BJ (cell line): Measurements from ENCODE around the gene ANO9. TPM values are rescaled to one million over a fixed set of nuclear protein-coding genes. Genes with fewer than 3 reads are reported as not detected.

Source experiments
- CTCF ChIA-PET: fragments of 350-600 bp; formaldehyde crosslinking; extraction: SDS; loops from one replicate; lab custom pipeline; 2021; ENCODE audit warnings: antibody characterized with exemption, inconsistent platforms; lab: Yijun Ruan, JAX
- POLR2A ChIA-PET: fragments of 300-600 bp; sonication (Branson Sonifier 250); formaldehyde crosslinking; extraction: SDS; loops from one replicate; lab custom pipeline; 2021; ENCODE audit warnings: antibody characterized with exemption; lab: Charles Lee
- DNase-seq: peaks from one replicate; pipeline ENCODE4 v3.0.0-alpha.2; 2011; ENCODE audit warnings: low read depth
- H3K27me3 ChIP-seq: 2 replicates; pipeline ENCODE4 v1.6.0; 2011; ENCODE audit warnings: low read length; ENCODE audit not compliant: control insufficient read depth, insufficient read depth
- H3K36me3 ChIP-seq: 2 replicates; pipeline ENCODE4 v1.5.1; 2011; ENCODE audit warnings: low read length; ENCODE audit not compliant: control insufficient read depth, insufficient read depth
- H3K4me3 ChIP-seq: 2 replicates; pipeline ENCODE4 v1.5.1; 2011; ENCODE audit warnings: low read depth, mild to moderate bottlenecking, control low read depth, low read length
- CTCF ChIP-seq: IDR thresholded peaks from 2 replicates; pipeline ENCODE4 v1.5.1; 2011; ENCODE audit warnings: low read depth, mild to moderate bottlenecking, control low read depth, inconsistent platforms, low read length, moderate library complexity; ENCODE audit not compliant: insufficient read depth
- polyA plus RNA-seq: library from polyadenylated mRNA; depleted of rRNA; stranded (reverse); fragments of >200 nt; gene quantifications from 2 replicates; pipeline ENCODE4 v1.2.3, GENCODE V29; 2011

ANO9 gene
- polyA plus RNA-seq, 1 experiment: not detected

- DNase-seq: no peak
- H3K27me3 ChIP-seq: no peaks in the 10 kb centered on the region
- H3K4me3 ChIP-seq: no peak overlapping the region
- POLR2A ChIA-PET: no interaction called here
- CTCF ChIA-PET: no interaction called here
- no peak for TF ChIP-seq CTCF
- peaks cover 2% of the 10 kb centered on the region for H3K36me3 ChIP-seq
Measured at GRCh38 chr11:484616-485015, 42.8 kb upstream of the ANO9 start.

GRCh38 chr11:479311-479710 lies 37.5 kb upstream of the ANO9 start:
- no peak for DNase-seq
- peaks cover 2% of the 10 kb centered on the region; the same call in 1 of the 2 replicates for H3K36me3 ChIP-seq

GRCh38 chr11:477052-477715 lies 35.4 kb upstream of the ANO9 start:
- POLR2A ChIA-PET: no interaction called here
- no peak for TF ChIP-seq CTCF
- DNase-seq: no peak
- no peak overlapping the region for H3K4me3 ChIP-seq
- H3K36me3 ChIP-seq: peaks cover 2% of the 10 kb centered on the region
- no peaks in the 10 kb centered on the region for H3K27me3 ChIP-seq
- CTCF ChIA-PET: no interaction called here

More at GRCh38 chr11:479311-479710, 37.5 kb upstream of the ANO9 start:
- TF ChIP-seq CTCF: no peak
- H3K27me3 ChIP-seq: no peaks in the 10 kb centered on the region
- ChIA-PET POLR2A (no interaction called here), CTCF (interaction anchor here (0.9 to 2.3 kb wide), 2 partner anchors 10 to 24 kb away, joined by 3 to 6 read pairs; no protein-coding TSS in a partner anchor)
- no peak overlapping the region for H3K4me3 ChIP-seq

- ChIA-PET POLR2A (no interaction called here), CTCF (interaction anchor here (1.2 kb wide), 1 partner anchor 25 kb away, joined by 3 read pairs; no protein-coding TSS in a partner anchor)
- Histone ChIP-seq H3K4me3 (no peak overlapping the region), H3K27me3 (no peaks in the 10 kb centered on the region), H3K36me3 (peaks cover 2% of the 10 kb centered on the region)
- TF ChIP-seq CTCF: no peak
- no peak for DNase-seq
Measured at GRCh38 chr11:476416-476815, 34.6 kb upstream of the ANO9 start.

- no peak for DNase-seq
- H3K36me3 ChIP-seq: peaks cover 2% of the 10 kb centered on the region
- CTCF ChIA-PET: interaction anchor here (1.2 kb wide), 1 partner anchor 24 kb away, joined by 3 read pairs; no protein-coding TSS in a partner anchor
- H3K27me3 ChIP-seq: no peaks in the 10 kb centered on the region
- POLR2A ChIA-PET: no interaction called here
- H3K4me3 ChIP-seq: no peak overlapping the region
- TF ChIP-seq CTCF: no peak
Measured at GRCh38 chr11:475941-476340, 34.1 kb upstream of the ANO9 start.
